Ascending aorta (tissue), 2 donors: ENCODE data around the gene THRB. TPM values are rescaled to one million over a fixed set of nuclear protein-coding genes. Genes with fewer than 3 reads are reported as not detected.
A peak's percentile ranks its signal among the peaks of the same experiment; 100 is the strongest.

Experiments used
- DNase-seq, 2 donors: peaks; one replicate each; pipeline ENCODE4 v3.0.0-alpha.2; 2019; ENCODE audit warnings: low spot score in 2 of 2
- H3K27ac ChIP-seq, 2 donors: fragments of 200-600 bp; sonication (generic); one replicate each; pipeline ENCODE4 v1.5.1; 2016 to 2017; ENCODE audit warnings: mild to moderate bottlenecking in 1 of 2
- H3K27me3 ChIP-seq: fragments of 200-600 bp; sonication (generic); one replicate; pipeline ENCODE4 v1.5.1; 2017
- H3K36me3 ChIP-seq, 2 donors: fragments of 200-600 bp; sonication (generic); one replicate each; pipeline ENCODE4 v1.5.1; 2016
- H3K4me1 ChIP-seq, 2 donors: fragments of 200-600 bp; sonication (generic); one replicate each; pipeline ENCODE4 v1.5.1; 2016 to 2017; ENCODE audit warnings: mild to moderate bottlenecking in 1 of 2
- H3K4me3 ChIP-seq, 2 donors: fragments of 200-600 bp; sonication (generic); one replicate each; pipeline ENCODE4 v1.5.1; 2016 to 2017; ENCODE audit warnings: mild to moderate bottlenecking in 1 of 2
- H3K9me3 ChIP-seq, 2 donors: fragments of 200-600 bp; sonication (generic); one replicate each; pipeline ENCODE4 v1.5.1; 2016
- intact Hi-C: fragments of 100-400 bp; cut with DNase I; formaldehyde crosslinking; loops from one replicate; pipeline ENCODE4 v1.15.1; 2023
- total RNA-seq: library from RNA; depleted of rRNA; stranded (reverse); fragments of >200 nt; gene quantifications from one replicate; pipeline ENCODE4 v1.1.0, GENCODE V29; 2016
- TF ChIP-seq, protein P1 (sequence below), 3 experiments: fragments of 200-600 bp in 2 of 3; fragments of 450-650 bp in 1 of 3; sonication (generic) in 2 of 3; IDR thresholded peaks; one replicate each; pipeline ENCODE4 v1.5.1; 2016 to 2019; ENCODE audit warnings: antibody characterized with exemption in 3 of 3, mild to moderate bottlenecking in 1 of 3, moderate library complexity in 1 of 3

THRB gene
- total RNA-seq, 1 donor from 2014 or later: 24.7 TPM

GRCh38 chr3:24439021-24439420 lies 55.6 kb downstream of the THRB start:
- DNase-seq: no peak
- TF ChIP-seq, protein P1, sequence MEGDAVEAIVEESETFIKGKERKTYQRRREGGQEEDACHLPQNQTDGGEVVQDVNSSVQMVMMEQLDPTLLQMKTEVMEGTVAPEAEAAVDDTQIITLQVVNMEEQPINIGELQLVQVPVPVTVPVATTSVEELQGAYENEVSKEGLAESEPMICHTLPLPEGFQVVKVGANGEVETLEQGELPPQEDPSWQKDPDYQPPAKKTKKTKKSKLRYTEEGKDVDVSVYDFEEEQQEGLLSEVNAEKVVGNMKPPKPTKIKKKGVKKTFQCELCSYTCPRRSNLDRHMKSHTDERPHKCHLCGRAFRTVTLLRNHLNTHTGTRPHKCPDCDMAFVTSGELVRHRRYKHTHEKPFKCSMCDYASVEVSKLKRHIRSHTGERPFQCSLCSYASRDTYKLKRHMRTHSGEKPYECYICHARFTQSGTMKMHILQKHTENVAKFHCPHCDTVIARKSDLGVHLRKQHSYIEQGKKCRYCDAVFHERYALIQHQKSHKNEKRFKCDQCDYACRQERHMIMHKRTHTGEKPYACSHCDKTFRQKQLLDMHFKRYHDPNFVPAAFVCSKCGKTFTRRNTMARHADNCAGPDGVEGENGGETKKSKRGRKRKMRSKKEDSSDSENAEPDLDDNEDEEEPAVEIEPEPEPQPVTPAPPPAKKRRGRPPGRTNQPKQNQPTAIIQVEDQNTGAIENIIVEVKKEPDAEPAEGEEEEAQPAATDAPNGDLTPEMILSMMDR (IDR thresholded peaks at IDR 0.05): no peak
- H3K4me1 ChIP-seq: peaks cover 2 to 9% of the 10 kb centered on the region in 2 donors
- no peaks in the 10 kb centered on the region for H3K36me3 ChIP-seq
- intact Hi-C loops: no loop called here
- H3K9me3 ChIP-seq: no peaks in the 10 kb centered on the region
- H3K27ac ChIP-seq: no peak overlapping the region
- H3K27me3 ChIP-seq: no peaks in the 10 kb centered on the region
- no peak overlapping the region for H3K4me3 ChIP-seq

- no peak overlapping the region for H3K4me3 ChIP-seq
- intact Hi-C loops: no loop called here
- H3K27ac ChIP-seq: no peak overlapping the region
- peaks cover 2 to 15% of the 10 kb centered on the region in 2 donors for H3K4me1 ChIP-seq
- no peaks in the 10 kb centered on the region for H3K27me3 ChIP-seq
- DNase-seq: no peak
- TF ChIP-seq, protein P1 (IDR thresholded peaks at IDR 0.05): no peak
- no peaks in the 10 kb centered on the region for H3K9me3 ChIP-seq
- no peaks in the 10 kb centered on the region for H3K36me3 ChIP-seq
These were observed 57.3 kb downstream of the THRB start for GRCh38 chr3:24437326-24437725.

- Histone ChIP-seq H3K4me1 (peaks cover 2 to 15% of the 10 kb centered on the region in 2 donors), H3K36me3 (no peaks in the 10 kb centered on the region), H3K4me3 (no peak overlapping the region), H3K27me3 (no peaks in the 10 kb centered on the region), H3K27ac (peak overlapping the region in 1 of 2 donors; percentile 26), H3K9me3 (no peaks in the 10 kb centered on the region)
- intact Hi-C loops: no loop called here
- DNase-seq: no peak
- TF ChIP-seq, protein P1 (IDR thresholded peaks at IDR 0.05): no peak
These were observed 59.1 kb downstream of the THRB start for GRCh38 chr3:24435584-24435983.

DNA sequence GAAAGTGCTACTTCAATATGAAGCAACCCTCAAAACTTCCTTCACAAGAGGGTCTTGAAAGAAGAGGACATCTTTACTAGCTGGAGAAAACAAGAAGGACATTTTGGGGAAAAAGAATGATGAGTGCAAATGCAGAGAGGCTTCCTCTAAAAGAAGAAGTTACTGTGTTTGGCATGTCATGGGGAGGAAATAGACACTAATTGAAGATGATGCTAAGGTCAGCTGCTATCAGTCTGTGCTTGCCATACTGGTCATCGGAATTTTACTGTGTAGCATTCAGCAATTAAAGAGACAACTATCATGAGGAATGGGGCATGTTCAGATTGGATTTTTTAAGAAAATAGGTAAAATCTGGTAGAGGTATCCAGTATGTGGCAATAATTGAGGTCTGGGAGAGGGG lies 60.0 kb downstream of the THRB start:
- TF ChIP-seq, protein P1 (IDR thresholded peaks at IDR 0.05): no peak
- Histone ChIP-seq H3K27me3 (no peaks in the 10 kb centered on the region), H3K36me3 (no peaks in the 10 kb centered on the region), H3K4me1 (peaks cover 2 to 15% of the 10 kb centered on the region in 2 donors), H3K27ac (peak overlapping the region; percentile 12 to 60), H3K4me3 (no peak overlapping the region), H3K9me3 (no peaks in the 10 kb centered on the region)
- intact Hi-C loops: no loop called here
- DNase-seq: no peak

GRCh38 chr3:24433838-24434591 lies 60.6 kb downstream of the THRB start:
- Histone ChIP-seq H3K27ac (peak overlapping the region; percentile 12 to 60), H3K36me3 (no peaks in the 10 kb centered on the region), H3K4me3 (no peak overlapping the region)

More at GRCh38 chr3:24433838-24434591, 60.6 kb downstream of the THRB start:
- no peak for DNase-seq
- intact Hi-C loops: no loop called here
- H3K27me3 ChIP-seq: no peaks in the 10 kb centered on the region
- TF ChIP-seq, protein P1 (IDR thresholded peaks at IDR 0.05): no peak
- H3K9me3 ChIP-seq: no peaks in the 10 kb centered on the region
- H3K4me1 ChIP-seq: peaks cover 2 to 15% of the 10 kb centered on the region in 2 donors
